MM.1S (cell line): ENCODE data around the gene VCL.

ENCODE experiments used
- EZH2 ChIP-seq: fragments of 300-600 bp; sonication (generic); optimal IDR thresholded peaks from 2 replicates; pipeline ENCODE3; 2017; ENCODE audit warnings: low read depth, mild to moderate bottlenecking, antibody characterized with exemption, low read length, mixed read lengths
- EZH2phosphoT487 ChIP-seq: fragments of 300-600 bp; sonication (generic); IDR thresholded peaks from 2 replicates; pipeline ENCODE4 v1.6.1; 2018; ENCODE audit warnings: antibody characterized with exemption, low read length
- TF ChIP-seq, protein P1 (sequence below): fragments of 300-600 bp; sonication (generic); IDR thresholded peaks from 2 replicates; pipeline ENCODE4 v1.5.1; 2016; ENCODE audit warnings: antibody characterized with exemption, low read length, mixed read lengths

DNA sequence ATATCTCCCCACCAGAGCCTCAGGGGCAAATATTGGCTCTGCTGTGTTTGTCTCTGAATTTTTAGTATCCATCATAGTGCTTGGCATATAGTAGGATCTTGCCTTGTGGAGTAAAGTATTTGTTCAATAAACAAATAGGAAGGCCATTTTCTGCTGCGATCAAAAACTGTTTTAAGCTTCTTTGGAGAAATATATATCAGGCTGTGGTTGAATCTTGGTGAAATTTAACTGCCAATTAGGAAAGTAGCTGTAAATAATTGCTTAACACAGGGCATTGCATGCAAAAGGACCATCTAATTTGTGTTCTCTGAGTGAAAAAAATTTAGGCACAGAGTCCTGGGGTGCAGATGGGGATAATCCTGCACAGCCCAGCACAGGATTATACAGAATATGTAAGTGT lies 15.1 kb downstream of the VCL start:
- TF ChIP-seq, protein P1, sequence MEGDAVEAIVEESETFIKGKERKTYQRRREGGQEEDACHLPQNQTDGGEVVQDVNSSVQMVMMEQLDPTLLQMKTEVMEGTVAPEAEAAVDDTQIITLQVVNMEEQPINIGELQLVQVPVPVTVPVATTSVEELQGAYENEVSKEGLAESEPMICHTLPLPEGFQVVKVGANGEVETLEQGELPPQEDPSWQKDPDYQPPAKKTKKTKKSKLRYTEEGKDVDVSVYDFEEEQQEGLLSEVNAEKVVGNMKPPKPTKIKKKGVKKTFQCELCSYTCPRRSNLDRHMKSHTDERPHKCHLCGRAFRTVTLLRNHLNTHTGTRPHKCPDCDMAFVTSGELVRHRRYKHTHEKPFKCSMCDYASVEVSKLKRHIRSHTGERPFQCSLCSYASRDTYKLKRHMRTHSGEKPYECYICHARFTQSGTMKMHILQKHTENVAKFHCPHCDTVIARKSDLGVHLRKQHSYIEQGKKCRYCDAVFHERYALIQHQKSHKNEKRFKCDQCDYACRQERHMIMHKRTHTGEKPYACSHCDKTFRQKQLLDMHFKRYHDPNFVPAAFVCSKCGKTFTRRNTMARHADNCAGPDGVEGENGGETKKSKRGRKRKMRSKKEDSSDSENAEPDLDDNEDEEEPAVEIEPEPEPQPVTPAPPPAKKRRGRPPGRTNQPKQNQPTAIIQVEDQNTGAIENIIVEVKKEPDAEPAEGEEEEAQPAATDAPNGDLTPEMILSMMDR = no peak
- TF ChIP-seq EZH2 (no peak), EZH2phosphoT487 (no peak)
